Endometrial microvascular endothelial cells (primary cell): ENCODE data around the gene SCGB1A1. TPM values are rescaled to one million over a fixed set of nuclear protein-coding genes. Genes with fewer than 3 reads are reported as not detected.

ENCODE experiments used
- in situ Hi-C: cut with HindIII; loops from 2 replicates; pipeline ENCODE4 v1.10.0; 2017; ENCODE audit warnings: low sequenced_read_pairs, low pct_unique_long_range_greater_than_20kb; ENCODE audit errors: inconsistent ontology term
- total RNA-seq: library from RNA; depleted of rRNA; stranded (reverse); fragments of >200 nt; gene quantifications from one replicate; pipeline ENCODE4 v1.2.3, GENCODE V29; 2015; ENCODE audit errors: inconsistent ontology term

Gene SCGB1A1
- total RNA-seq, 1 donor from 2014 or later, result not detected

DNA sequence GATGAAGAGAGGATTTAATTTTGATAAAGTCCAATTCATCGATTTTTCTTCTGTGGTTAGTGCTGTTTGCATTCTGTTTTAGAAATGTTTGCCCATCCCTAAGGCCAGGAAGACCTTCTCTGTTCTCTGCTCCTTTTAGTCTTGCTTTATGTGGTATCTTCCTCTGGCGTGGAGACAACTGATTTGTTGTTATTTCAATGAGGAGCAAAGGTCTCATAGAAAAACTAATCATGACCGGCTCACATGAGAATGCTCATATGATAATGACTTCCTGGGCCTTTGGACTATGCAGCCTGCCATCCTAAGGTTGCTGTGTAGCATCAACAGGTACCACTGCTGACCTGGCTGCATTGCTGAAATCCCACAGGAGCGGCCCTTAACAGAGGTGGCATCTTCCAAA lies 19.8 kb downstream of the SCGB1A1 start:
- in situ Hi-C loops, result loop anchor here (25.0 kb wide), 1 partner anchor 124 kb away; the partner anchor contains the start of gene EEF1G

DNA sequence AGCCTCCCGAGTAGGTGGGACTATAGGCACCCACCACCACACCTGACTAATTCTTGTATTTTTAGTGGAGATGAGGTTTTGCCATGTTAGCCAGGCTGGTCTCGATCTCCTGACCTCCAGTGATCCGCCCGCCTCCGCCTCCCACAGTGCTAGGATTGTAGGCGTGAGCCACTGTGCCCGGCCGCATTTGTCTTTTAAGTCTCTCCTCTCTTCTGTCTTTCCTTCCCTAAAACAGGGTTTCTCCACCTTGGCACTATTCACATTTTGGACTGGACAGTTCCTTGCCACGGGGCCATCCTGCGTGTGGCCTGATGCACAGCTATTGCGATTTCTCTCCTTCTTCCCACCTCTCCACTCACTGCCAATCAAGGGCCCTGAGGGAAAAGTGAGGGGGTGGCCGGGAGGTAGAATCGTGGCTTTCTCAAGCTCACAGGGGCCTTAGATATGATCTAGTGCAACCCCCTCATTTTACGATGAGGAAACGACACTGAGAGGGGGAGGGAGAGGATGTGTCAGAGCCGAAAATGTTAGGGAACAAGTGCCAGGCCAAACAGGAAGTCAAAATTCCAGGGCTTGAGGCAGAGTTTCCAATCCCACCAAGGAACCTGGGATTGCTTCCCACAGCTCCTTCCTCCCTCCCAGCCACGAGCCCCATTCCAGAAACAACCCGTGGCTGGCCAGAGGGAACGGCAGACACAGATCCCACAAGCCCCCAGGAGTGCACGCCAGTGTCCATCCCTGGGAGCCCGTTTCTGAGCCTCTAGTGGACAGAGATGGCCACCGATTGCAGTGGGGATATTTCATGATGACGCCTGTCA lies 21.2 kb downstream of the SCGB1A1 start:
- in situ Hi-C loops, result loop anchor here (25.0 kb wide), 1 partner anchor 122 kb away; the partner anchor contains the start of gene EEF1G

DNA sequence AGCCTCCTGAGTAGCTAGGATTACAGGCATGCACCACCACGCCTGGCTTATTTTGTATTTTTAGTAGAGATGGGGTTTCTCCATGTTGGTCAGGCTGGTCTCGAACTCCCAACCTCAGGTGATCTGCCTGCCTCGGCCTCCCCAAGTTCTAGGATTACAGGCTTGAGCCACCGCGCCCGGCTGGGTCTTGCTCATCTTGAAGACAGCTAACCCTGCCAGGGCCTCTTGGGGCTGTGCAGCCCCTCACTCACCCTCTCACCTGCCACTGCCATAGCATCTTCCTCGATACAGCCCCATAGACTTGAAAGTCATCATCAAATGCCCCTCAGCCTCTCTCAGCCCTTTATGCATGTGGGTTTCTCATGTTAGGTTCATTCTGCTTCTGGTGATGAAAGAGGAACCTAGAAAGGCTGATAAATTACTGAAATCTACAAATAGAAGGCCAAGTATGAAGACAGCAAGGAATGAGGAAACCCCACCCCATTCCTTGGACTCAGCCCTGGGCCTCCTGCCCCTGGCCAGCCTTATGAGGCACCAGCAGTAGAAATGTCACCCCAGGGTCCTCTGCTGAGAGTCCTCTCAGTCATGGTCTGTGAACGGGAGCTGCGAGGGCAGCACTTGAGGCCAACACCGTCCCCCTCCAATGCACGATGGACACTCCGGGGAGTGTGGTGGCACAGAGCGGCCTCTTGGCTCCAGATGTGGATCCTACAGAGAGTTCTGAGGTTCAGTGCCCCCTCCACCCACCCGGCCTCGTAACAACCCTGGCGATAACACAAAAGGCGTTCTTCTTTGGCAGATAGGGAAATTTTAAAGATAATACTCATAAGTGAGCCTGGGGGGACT lies 24.8 kb downstream of the SCGB1A1 start:
- in situ Hi-C loops, result loop anchor here (25.0 kb wide), 1 partner anchor 119 kb away; the partner anchor contains the start of gene EEF1G

DNA sequence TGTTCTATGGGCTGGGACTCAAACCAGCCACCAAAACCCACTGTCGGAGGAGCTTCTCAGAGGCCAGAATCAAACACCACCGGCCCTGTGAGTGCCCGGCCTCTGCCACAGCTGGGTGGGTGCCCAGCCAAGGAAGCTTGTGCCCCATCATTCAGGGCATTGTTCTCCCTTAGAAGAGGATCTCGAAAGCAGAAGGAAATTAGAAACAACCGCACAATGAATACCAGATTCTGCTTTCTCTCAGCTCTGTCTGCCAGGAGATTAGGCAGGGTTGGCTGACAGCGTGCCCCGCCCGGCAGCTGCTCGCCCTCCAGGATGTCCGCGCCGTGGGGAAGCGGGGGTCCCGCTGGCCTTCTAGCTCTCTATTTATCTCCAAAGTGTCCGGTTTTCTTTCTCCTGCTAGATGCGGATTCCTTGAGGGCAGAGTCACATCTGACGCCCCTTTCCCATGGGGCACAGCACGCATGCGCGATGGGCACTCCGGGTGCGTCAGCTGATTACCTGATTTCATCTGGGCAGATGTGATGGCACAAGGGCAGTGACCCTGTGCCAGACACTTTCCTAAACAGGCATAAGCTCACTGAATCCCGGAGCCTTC lies 25.5 kb downstream of the SCGB1A1 start:
- in situ Hi-C loops, result loop anchor here (25.0 kb wide), 1 partner anchor 118 kb away; the partner anchor contains the start of gene EEF1G

DNA sequence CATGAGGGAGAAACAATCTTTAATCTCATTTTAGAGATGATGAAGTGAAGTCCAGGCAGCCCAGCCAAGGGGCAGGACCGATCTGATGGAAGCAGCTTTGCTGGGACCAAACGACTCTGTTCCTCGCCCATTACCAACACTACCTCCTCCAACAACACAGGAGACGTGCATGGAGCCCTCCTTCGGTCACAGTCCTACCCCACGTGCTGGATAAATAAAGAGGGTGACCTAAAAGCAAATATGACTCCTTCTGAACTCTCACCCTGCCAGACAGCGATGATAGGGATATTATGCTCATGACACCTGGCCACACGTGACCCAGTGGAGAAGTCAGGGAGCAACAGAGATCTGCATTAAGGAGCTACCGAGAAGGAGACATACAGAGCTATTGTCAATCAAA lies 26.0 kb downstream of the SCGB1A1 start:
- in situ Hi-C loops, result loop anchor here (25.0 kb wide), 1 partner anchor 117 kb away; the partner anchor contains the start of gene EEF1G

DNA sequence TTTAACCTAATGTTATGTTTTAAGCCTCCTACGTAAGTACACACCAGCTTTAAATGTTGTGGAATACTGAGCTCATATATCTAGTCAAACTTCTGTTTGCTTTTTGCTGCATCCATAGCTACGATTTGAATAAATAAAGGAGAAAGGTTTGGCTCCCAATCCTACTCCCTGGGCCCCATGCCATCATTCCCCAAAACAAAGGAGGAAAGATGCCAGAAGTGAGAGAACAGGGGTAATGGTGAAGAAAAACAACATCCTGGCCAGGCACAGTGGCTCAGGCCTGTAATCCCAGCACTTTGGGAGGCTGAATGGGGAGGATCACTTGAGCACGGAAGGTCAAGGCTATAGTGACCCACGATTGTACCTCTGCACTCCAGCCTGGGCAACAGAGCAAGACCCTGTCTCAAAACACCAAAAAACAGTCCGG lies 26.5 kb downstream of the SCGB1A1 start:
- in situ Hi-C loops, result loop anchor here (25.0 kb wide), 1 partner anchor 117 kb away; the partner anchor contains the start of gene EEF1G

DNA sequence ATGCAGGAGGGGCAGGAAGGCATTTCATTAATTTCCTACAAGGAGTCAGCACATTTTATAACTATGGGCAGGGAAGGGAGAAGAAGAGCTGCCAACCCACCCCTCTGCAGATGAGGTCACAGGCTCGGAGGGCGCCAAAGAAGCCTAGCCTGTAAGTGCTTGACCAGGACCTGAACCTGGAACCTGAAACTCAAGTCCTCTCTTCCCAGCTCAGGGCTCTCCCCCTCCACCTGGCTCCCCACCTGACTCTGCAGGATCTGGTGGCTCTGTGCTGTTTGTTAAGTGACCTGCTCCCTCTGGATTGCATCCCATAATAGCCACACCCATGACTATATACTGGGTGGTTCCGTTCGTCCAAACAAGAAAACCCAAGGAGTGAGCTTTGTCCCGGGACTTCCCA lies 27.3 kb downstream of the SCGB1A1 start:
- in situ Hi-C loops, result loop anchor here (25.0 kb wide), 1 partner anchor 116 kb away; the partner anchor contains the start of gene EEF1G

DNA sequence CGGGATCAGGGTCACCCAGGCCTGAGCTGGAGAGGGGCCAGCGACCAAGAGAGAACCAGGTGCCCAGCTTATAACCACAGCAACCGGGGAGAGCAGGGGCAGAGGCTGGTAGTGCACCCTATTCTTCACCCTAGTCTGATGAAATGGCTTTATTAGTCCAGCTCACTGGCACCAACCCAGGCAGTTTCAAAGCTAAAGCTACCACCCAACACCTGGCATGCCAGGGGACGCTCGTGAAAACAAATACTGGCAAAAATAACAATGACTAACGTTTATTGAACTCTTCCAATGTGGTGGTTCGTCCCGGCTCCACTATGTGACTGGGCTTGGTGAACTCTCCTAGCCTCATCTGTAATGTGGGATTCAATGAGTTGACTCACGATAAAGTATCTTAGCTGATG lies 30.6 kb downstream of the SCGB1A1 start:
- in situ Hi-C loops, result loop anchor here (25.0 kb wide), 1 partner anchor 113 kb away; the partner anchor contains the start of gene EEF1G

DNA sequence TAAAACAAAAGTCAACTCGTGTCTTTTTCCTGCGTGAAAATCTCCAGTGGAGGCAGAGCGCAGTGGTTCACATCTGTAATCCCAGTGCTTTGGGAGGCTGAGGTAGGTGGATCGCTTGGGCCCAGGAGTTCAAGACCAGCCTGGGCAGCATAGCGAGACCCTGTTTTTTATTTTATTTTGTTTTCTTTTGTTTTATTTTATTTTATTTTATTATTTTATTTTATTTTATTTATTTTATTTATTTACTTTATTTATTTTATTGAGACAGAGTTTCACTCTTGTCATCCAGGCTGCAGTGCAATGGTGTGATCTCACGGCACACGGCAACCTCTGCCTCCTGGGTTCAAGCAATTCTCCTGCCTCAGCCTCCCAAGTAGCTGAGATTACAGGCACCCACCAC lies 31.1 kb downstream of the SCGB1A1 start:
- in situ Hi-C loops, result loop anchor here (25.0 kb wide), 1 partner anchor 112 kb away; the partner anchor contains the start of gene EEF1G

DNA sequence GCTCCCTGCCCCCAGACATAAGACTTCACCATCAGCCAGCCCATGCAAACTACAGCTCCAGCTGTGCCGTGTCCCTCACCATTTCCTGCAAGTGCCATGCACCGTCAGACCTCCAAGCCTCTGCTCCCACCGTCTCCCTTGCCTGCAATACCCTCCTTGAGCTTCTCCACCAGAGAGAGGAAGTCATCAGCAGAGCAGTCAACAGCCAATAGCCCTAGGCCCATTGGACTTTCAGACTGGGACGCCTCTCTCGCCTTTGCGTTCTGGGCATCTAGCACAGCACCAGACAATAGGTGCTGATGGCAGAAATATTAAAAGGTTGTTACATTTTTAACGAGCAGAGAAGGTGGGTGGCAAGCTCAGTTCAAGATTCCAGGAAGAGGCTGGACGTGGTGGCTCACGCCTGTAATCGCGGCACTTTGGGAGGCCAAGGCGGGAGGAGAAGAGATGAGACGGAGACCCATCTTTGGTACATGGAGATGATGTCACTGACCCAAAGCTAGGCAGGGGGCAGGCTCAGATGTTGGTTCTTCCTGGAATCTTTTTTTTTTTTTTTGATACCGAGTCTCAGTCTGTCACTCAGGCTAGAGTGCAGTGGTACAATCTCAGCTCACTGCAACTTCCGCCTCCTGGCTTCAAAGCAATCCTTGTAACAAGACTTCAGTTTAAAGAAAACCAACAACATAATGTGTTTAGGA lies 31.9 kb downstream of the SCGB1A1 start:
- in situ Hi-C loops, result no loop called here

DNA sequence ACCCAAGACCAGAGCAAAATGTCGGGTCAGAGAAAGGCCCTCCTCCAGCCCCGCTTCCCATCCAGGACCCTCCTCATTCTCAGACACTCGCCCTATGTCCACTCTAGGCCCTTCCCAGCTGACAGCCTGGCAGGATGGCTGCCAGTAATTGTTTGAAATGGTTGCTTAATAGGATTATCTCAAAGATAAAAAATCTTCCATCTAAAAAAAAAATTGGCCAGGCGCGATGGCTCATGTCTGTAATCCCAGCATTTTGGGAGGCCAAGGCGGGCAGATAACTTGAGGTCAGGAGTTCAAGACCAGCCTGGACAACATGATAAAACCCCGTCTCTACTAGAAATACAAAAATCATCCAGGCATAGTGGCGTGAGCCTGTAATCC lies 32.4 kb downstream of the SCGB1A1 start:
- in situ Hi-C loops, result no loop called here

DNA sequence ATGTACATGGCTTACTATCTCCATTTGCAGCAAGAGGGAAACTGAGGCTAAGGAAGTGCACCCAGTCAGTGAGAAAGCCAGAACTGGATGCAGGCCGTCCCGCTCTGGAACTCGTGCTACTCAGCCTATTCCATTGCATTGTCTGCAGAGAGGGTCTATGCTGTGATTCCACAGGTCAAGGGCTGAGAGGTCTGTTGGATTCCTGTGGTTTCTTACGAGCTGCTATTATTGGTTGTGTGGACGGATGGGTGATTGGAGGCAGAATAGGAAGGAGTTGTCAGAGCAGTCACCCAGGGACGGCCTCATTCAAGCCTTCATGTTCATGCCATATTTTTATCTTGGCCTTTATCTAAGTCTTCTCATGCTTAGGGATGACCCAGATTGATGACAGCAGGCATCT lies 33.4 kb downstream of the SCGB1A1 start:
- in situ Hi-C loops, result no loop called here

DNA sequence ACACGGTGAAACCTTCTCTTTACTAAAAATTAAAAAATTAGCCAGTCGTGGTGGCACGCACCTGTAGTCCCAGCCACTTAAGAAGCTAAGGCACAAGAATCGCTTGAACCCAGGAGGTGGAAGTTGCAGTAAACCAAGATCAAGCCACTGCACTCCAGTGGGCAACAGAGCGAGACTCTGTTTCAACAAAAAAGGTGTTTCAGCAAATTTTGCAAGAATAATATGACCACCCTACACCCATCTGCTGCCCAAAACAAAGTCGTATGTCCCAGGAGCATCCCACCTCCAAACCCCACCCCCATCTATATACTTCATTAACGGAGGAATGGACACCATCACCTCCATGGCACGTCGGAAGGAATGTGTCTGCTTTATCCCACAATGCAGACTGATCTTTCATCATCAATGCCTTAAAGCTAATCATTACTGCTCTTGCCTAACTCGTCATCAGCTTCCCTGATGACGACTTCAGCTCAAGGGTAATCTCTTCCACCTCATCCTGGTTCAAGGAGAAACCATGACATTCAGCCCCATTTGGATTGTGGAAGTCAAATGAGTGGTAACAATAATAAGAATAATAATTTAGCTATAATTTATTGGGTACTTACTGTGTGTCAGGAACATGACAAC lies 34.1 kb downstream of the SCGB1A1 start:
- in situ Hi-C loops, result no loop called here

DNA sequence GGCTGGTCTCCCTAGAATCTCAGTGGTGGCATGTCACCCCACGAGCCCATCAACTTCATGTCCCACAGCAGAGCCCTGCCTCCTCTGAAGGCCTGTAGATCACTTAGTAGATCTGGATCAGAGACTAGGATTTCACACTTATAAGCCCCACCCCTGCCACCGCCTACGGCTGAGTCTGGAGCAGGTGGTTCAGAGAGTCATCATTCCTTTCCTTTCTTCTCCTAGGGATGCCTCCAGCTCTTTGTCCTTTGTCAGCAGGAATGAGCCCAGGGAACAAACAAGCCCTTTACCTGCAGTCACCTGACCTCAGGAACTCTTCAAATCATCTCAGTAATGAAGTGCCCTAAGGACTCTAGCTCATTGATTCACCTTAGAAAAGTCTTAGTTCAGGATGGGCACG lies 37.8 kb downstream of the SCGB1A1 start:
- in situ Hi-C loops, result no loop called here

DNA sequence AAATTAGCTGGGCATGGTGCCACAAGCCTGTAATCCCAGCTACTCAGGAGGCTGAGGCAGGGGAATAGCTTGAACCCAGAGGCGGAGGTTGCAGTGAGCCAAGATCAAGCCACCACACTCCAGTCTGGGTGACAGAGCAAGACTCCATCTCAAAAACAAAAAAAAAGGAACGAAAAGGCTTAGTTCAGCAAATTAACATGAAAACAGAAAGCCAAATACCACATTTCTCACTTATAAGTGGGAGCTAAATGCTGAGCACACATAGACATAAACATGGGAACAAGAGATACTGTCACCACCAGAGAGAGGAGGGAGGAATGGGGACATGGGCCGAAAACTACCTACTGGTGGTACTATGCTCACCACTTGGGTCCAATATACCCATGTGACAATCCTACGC lies 38.6 kb downstream of the SCGB1A1 start:
- in situ Hi-C loops, result no loop called here

DNA sequence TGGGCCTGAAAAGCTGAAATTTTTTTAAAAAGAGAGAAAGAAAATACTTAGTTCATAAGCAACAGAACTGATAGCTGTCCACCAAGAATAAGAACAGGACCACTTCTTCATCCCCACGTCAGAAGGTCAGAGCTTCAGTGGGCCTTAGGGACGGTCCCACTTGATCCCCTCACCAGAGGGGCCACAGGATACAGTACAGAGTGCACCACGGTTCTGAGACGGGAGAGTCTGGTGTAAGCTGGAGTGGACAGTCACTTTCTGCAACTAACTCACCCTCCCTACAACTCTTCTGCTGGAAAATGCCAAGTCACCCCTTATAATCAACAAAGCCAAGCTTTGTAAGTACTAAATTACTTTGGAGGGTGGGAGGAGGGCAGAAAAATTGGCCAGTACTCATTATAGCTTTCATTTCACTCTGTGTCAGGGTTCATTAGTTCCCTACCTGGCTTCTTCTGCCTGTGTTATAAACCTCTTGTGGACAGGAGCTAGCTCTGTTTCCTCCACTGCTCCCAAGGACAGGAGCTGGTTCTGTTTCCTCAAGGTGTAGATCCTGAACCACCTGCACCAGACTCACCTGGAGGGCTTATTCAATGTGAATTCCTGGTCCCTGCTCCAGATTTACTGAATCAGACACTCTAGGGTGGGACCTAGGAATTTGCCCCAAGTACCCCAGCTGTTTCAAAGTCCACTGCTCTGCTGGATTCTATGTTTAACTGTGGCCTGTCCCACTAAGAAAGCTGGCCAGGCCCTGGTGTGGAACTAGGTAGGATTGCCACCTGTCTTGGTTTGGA lies 39.6 kb downstream of the SCGB1A1 start:
- in situ Hi-C loops, result no loop called here

DNA sequence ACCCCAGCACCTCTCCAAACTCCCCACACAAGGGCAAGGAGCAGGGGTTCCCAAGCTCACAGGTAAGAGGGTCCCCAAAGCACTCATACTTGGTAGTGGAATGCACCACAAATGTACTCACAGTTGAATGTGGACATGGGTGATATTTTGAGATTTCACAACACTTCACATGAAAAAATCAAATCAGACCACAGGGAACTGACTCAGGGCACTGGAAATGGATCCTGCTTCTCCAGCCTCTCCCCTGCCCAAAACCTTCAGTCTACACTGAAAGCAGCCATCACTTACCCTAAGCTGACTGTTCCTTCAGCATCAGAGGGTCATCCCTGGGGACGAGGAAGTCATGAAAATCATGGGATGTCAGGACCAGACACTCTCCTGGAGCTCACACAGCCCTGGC lies 40.2 kb downstream of the SCGB1A1 start:
- in situ Hi-C loops, result no loop called here
